Stomach (tissue), 4 donors: ENCODE data around the gene TRH.
"Not testable (repeated sequence)": the region's sequence is repeated elsewhere in the genome, so short reads cannot be mapped to it uniquely, and the experiment has no call there.

Experiments
- POLR2A ChIP-seq, 4 donors: fragments of 450-650 bp; IDR thresholded peaks; one replicate each; pipeline ENCODE4 v1.6.1; 2016; ENCODE audit warnings: antibody characterized with exemption in 4 of 4, control low read depth in 2 of 4, mild to moderate bottlenecking in 1 of 4, moderate library complexity in 1 of 4
- TF ChIP-seq, protein P1 (sequence below), 7 experiments: fragments of 450-650 bp in 4 of 7; fragments of 200-600 bp in 3 of 7; sonication (generic) in 3 of 7; IDR thresholded peaks; one replicate each; pipeline ENCODE4 v1.5.1; 2016 to 2019; ENCODE audit warnings: antibody characterized with exemption in 7 of 7, control low read depth in 2 of 7, mild to moderate bottlenecking in 1 of 7

DNA sequence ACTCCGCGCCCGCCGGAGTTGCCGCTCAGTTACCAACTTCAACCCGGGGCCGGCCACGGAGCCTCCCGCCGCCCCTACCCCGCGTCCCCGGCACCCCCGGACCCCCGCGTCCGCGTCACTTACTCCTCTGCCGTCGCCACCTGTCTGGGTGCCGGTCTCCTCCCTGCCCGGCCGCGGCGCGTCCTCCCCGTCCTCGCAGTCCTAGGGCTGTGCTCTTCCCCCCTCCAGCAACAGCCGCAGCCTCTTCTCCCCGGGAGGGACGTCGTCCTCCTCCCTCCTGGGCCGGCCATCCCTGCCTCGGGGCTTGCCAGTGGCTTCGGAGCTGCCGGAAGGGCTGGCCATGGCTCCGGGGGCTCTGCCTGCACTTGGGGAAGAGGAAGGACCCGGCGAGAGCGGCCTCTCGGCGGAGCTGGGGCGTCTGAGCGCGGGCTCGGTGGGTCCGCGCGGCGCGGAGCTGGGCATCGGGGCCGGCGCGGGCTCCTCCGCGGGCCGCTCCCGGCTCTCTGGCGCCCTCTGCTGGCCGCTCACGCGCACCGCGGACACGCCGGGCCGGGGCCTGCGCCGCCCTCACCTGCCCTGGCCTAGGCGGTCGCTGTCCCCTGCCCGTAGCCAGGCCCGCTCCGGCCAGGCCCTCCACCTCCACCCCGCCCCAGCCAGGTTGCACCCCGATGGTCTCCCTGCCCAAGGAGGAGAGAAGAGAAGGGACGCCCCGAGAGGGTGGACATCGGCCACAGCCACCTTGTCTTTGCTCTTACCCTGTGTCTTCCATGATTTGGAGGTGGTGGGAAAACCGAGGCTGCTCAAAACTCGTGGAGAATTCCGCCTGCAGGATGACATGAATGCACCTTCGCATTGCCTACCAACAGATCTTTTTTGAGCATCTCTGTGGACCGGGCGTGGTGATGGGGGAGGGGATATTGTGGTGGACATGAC is 28.4 kb downstream of the TRH start:
- TF ChIP-seq, protein P1, sequence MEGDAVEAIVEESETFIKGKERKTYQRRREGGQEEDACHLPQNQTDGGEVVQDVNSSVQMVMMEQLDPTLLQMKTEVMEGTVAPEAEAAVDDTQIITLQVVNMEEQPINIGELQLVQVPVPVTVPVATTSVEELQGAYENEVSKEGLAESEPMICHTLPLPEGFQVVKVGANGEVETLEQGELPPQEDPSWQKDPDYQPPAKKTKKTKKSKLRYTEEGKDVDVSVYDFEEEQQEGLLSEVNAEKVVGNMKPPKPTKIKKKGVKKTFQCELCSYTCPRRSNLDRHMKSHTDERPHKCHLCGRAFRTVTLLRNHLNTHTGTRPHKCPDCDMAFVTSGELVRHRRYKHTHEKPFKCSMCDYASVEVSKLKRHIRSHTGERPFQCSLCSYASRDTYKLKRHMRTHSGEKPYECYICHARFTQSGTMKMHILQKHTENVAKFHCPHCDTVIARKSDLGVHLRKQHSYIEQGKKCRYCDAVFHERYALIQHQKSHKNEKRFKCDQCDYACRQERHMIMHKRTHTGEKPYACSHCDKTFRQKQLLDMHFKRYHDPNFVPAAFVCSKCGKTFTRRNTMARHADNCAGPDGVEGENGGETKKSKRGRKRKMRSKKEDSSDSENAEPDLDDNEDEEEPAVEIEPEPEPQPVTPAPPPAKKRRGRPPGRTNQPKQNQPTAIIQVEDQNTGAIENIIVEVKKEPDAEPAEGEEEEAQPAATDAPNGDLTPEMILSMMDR (IDR thresholded peaks at IDR 0.05), result peak in 3 of 7 experiments; percentile 66 to 85 (median 80)
- not testable (repeated sequence) for TF ChIP-seq POLR2A (IDR thresholded peaks at IDR 0.05)
